WTC11 (cell line): ENCODE measurements around the gene WDR64. TPM values are rescaled to one million over a fixed set of nuclear protein-coding genes. Genes with fewer than 3 reads are reported as not detected.
"Not testable (repeated sequence)": the region's sequence is repeated elsewhere in the genome, so short reads cannot be mapped to it uniquely, and the experiment has no call there.

Experiments
- ATAC-seq: fragments of 200-7000 bp; cut with Tn5 transposase; 2 replicates; pipeline ENCODE4 v1.10.0; 2021; ENCODE audit warnings: mild to moderate bottlenecking, moderate library complexity
- CTCF ChIA-PET: fragments of 300-600 bp; sonication (Branson Sonifier 250); formaldehyde crosslinking; loops from one replicate; lab custom pipeline; 2021; ENCODE audit warnings: antibody characterized with exemption; lab: Charles Lee
- POLR2A ChIA-PET: fragments of 350-600 bp; sonication (Branson Sonifier 250); formaldehyde crosslinking; loops from one replicate; lab custom pipeline; 2021; ENCODE audit warnings: antibody characterized with exemption; lab: Charles Lee
- DNase-seq: peaks from one replicate; pipeline ENCODE4 v3.0.0; 2021; ENCODE audit warnings: low spot score
- H3K27ac Mint-ChIP-seq: 2 replicates; pipeline ENCODE4 v1.8.0; 2021; ENCODE audit warnings: mixed read lengths
- H3K27me3 Mint-ChIP-seq: 2 replicates; pipeline ENCODE4 v1.8.0; 2021; ENCODE audit warnings: low read depth, mild to moderate bottlenecking, moderate library complexity, mixed read lengths
- H3K36me3 Mint-ChIP-seq: 2 replicates; pipeline ENCODE4 v1.8.0; 2021; ENCODE audit warnings: mixed read lengths
- H3K4me1 Mint-ChIP-seq: 2 replicates; pipeline ENCODE4 v1.8.0; 2022; ENCODE audit warnings: mixed read lengths
- H3K4me3 Mint-ChIP-seq: 2 replicates; pipeline ENCODE4 v1.8.0; 2021; ENCODE audit warnings: mild to moderate bottlenecking, moderate library complexity, mixed read lengths
- H3K9me3 Mint-ChIP-seq: 2 replicates; pipeline ENCODE4 v1.8.0; 2021; ENCODE audit warnings: mixed read lengths
- ELF4 ChIP-seq: sonication (generic); formaldehyde crosslinking; IDR thresholded peaks from 2 replicates; pipeline ENCODE4 v1.8.1; 2022; ENCODE audit warnings: low read depth, mild to moderate bottlenecking, moderate library complexity, missing genetic modification reagents
- FOXP1 ChIP-seq: sonication (generic); formaldehyde crosslinking; IDR thresholded peaks from 2 replicates; pipeline ENCODE4 v1.8.0; 2022; ENCODE audit warnings: missing genetic modification reagents, mild to moderate bottlenecking, moderate library complexity, borderline replicate concordance
- NFATC4 ChIP-seq: fragments of 250-450 bp; sonication (Bioruptor Pico); IDR thresholded peaks from 2 replicates; pipeline ENCODE4 v1.9.0; 2021; ENCODE audit warnings: mild to moderate bottlenecking
- NR2C2 ChIP-seq: sonication (generic); formaldehyde crosslinking; IDR thresholded peaks from 2 replicates; pipeline ENCODE4 v1.8.0; 2022; ENCODE audit warnings: mild to moderate bottlenecking, missing genetic modification reagents
- PRRX2 ChIP-seq: fragments of 250-450 bp; sonication (Bioruptor Pico); IDR thresholded peaks from 2 replicates; pipeline ENCODE4 v1.8.0; 2021; ENCODE audit warnings: mild to moderate bottlenecking
- ZMAT4 ChIP-seq: fragments of 250-450 bp; sonication (Bioruptor Pico); IDR thresholded peaks from 2 replicates; pipeline ENCODE4 v1.9.0; 2021; ENCODE audit warnings: mild to moderate bottlenecking
- ZNF281 ChIP-seq: sonication (generic); formaldehyde crosslinking; IDR thresholded peaks from 2 replicates; pipeline ENCODE4 v1.8.0; 2023; ENCODE audit warnings: mild to moderate bottlenecking, missing genetic modification reagents
- ZNF425 ChIP-seq: fragments of 250-450 bp; sonication (Bioruptor Pico); conservative IDR thresholded peaks from 2 replicates; pipeline ENCODE4 v1.9.0; 2021; ENCODE audit warnings: mild to moderate bottlenecking
- total RNA-seq: library from RNA; stranded (reverse); gene quantifications from 3 replicates; pipeline ENCODE4 v1.2.3, GENCODE V29; 2021
- TF ChIP-seq, protein P1 (sequence below): fragments of 250-450 bp; sonication (Bioruptor Pico); IDR thresholded peaks from 2 replicates; pipeline ENCODE4 v1.8.0; 2021; ENCODE audit warnings: mild to moderate bottlenecking
- TF ChIP-seq, protein P2 (sequence below): sonication (generic); formaldehyde crosslinking; IDR thresholded peaks from 2 replicates; pipeline ENCODE4 v1.8.1; 2022; ENCODE audit warnings: mild to moderate bottlenecking, moderate library complexity, missing genetic modification reagents
- TF ChIP-seq, protein P3 (sequence below): sonication (generic); formaldehyde crosslinking; IDR thresholded peaks from 2 replicates; pipeline ENCODE4 v1.8.1; 2023; ENCODE audit warnings: mild to moderate bottlenecking, missing genetic modification reagents, moderate library complexity
- TF ChIP-seq, protein P4 (sequence below): sonication (generic); formaldehyde crosslinking; IDR thresholded peaks from 2 replicates; pipeline ENCODE4 v1.8.1; 2022; ENCODE audit warnings: missing genetic modification reagents, borderline replicate concordance
- TF ChIP-seq, protein P5 (sequence below): sonication (generic); formaldehyde crosslinking; IDR thresholded peaks from 2 replicates; pipeline ENCODE4 v1.8.1; 2023; ENCODE audit warnings: mild to moderate bottlenecking, missing genetic modification reagents

The WDR64 gene
- total RNA-seq, 1 experiment from 2014 or later: not detected

DNA sequence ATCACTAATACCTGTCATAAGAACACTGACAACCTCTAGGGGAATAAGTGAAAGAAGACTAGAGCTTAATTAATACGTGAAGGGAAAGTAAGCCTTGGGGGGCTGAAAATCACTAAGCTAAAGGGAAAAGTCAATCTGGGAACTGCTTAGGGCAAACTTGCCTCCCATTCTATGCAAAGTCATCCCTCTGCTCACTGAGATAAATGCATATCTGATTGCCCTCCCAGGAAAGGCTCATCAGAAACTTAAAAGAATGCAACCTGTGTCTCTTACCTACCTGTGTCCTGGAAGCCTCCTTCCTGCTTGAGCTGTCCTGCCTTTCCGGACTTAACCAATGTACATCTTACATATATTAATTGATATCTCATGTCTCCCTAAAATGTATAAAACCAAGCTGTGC lies 81.8 kb downstream of the WDR64 start:
- no peaks in the 10 kb centered on the region for H3K9me3 Mint-ChIP-seq
- TF ChIP-seq, protein P1, sequence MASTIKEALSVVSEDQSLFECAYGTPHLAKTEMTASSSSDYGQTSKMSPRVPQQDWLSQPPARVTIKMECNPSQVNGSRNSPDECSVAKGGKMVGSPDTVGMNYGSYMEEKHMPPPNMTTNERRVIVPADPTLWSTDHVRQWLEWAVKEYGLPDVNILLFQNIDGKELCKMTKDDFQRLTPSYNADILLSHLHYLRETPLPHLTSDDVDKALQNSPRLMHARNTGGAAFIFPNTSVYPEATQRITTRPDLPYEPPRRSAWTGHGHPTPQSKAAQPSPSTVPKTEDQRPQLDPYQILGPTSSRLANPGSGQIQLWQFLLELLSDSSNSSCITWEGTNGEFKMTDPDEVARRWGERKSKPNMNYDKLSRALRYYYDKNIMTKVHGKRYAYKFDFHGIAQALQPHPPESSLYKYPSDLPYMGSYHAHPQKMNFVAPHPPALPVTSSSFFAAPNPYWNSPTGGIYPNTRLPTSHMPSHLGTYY (CRISPR knock-in tag): no peak
- TF ChIP-seq ZMAT4 (CRISPR knock-in tag): no peak
- no peak for TF ChIP-seq PRRX2 (CRISPR knock-in tag)
- POLR2A ChIA-PET: no interaction called here

GRCh38 chr1:241734533-241734932 lies 82.5 kb downstream of the WDR64 start:
- Mint-ChIP-seq H3K4me3 (no peak overlapping the region), H3K9me3 (no peaks in the 10 kb centered on the region), H3K4me1 (peaks cover 4% of the 10 kb centered on the region), H3K36me3 (no peaks in the 10 kb centered on the region), H3K27ac (no peak overlapping the region), H3K27me3 (no peaks in the 10 kb centered on the region)
- POLR2A ChIA-PET: no interaction called here
- DNase-seq (no peak), ATAC-seq (no peak)
- no peak for TF ChIP-seq FOXP1 (CRISPR knock-in tag)
- CTCF ChIA-PET: no interaction called here

More for the DNA sequence above, 81.8 kb downstream of the WDR64 start:
- ATAC-seq (no peak), DNase-seq (no peak)
- Mint-ChIP-seq H3K4me1 (peaks cover 4% of the 10 kb centered on the region), H3K27ac (no peak overlapping the region), H3K36me3 (no peaks in the 10 kb centered on the region), H3K27me3 (no peaks in the 10 kb centered on the region), H3K4me3 (no peak overlapping the region)
- CTCF ChIA-PET: no interaction called here

- H3K4me1 Mint-ChIP-seq, H3K4me3 Mint-ChIP-seq, H3K36me3 Mint-ChIP-seq, H3K9me3 Mint-ChIP-seq, H3K27me3 Mint-ChIP-seq, H3K27ac Mint-ChIP-seq, ATAC-seq, DNase-seq, POLR2A ChIA-PET: not testable (repeated sequence)
- CTCF ChIA-PET: interaction anchor here (1.0 kb wide), 1 partner anchor 125 kb away, joined by 3 read pairs; no protein-coding TSS in a partner anchor
These were observed 83.4 kb downstream of the WDR64 start for GRCh38 chr1:241735493-241735926.

DNA sequence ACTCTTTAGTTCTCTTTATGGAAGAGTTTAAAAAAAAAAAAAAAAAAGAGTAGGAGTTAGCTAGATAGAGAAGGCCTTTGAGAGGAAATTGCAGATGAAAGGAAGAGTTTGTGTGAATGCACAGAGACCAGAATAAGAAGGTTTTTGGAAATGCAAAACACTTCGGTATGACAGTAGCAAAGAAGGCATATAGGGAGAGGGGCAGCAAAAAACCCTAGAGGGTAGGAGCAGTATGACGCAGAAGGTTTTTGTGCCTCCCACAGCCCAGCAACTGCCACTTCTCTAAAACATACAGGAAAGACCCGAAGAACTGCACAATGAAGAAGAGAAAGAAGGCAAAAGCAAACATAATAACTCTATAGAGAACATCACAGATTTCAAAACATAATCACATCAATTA lies 84.3 kb downstream of the WDR64 start:
- no peak overlapping the region for H3K4me3 Mint-ChIP-seq
- peak; percentile 85 for ATAC-seq
- POLR2A ChIA-PET: no interaction called here
- H3K27me3 Mint-ChIP-seq: no peaks in the 10 kb centered on the region
- H3K9me3 Mint-ChIP-seq: no peaks in the 10 kb centered on the region
- no peak for TF ChIP-seq ZNF425
- TF ChIP-seq ZNF281 (CRISPR knock-in tag): no peak
- no peak for TF ChIP-seq NR2C2 (CRISPR knock-in tag)
- TF ChIP-seq, protein P2, sequence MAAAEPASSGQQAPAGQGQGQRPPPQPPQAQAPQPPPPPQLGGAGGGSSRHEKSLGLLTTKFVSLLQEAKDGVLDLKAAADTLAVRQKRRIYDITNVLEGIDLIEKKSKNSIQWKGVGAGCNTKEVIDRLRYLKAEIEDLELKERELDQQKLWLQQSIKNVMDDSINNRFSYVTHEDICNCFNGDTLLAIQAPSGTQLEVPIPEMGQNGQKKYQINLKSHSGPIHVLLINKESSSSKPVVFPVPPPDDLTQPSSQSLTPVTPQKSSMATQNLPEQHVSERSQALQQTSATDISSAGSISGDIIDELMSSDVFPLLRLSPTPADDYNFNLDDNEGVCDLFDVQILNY (CRISPR knock-in tag): no peak
- TF ChIP-seq, protein P3, sequence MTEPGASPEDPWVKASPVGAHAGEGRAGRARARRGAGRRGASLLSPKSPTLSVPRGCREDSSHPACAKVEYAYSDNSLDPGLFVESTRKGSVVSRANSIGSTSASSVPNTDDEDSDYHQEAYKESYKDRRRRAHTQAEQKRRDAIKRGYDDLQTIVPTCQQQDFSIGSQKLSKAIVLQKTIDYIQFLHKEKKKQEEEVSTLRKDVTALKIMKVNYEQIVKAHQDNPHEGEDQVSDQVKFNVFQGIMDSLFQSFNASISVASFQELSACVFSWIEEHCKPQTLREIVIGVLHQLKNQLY (CRISPR knock-in tag): no peak
- TF ChIP-seq, protein P4, sequence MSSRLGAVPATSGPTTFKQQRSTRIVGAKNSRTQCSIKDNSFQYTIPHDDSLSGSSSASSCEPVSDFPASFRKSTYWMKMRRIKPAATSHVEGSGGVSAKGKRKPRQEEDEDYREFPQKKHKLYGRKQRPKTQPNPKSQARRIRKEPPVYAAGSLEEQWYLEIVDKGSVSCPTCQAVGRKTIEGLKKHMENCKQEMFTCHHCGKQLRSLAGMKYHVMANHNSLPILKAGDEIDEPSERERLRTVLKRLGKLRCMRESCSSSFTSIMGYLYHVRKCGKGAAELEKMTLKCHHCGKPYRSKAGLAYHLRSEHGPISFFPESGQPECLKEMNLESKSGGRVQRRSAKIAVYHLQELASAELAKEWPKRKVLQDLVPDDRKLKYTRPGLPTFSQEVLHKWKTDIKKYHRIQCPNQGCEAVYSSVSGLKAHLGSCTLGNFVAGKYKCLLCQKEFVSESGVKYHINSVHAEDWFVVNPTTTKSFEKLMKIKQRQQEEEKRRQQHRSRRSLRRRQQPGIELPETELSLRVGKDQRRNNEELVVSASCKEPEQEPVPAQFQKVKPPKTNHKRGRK (CRISPR knock-in tag): no peak
- no peak for TF ChIP-seq ELF4 (CRISPR knock-in tag)
- no peak for TF ChIP-seq NFATC4 (CRISPR knock-in tag)
- TF ChIP-seq, protein P5, sequence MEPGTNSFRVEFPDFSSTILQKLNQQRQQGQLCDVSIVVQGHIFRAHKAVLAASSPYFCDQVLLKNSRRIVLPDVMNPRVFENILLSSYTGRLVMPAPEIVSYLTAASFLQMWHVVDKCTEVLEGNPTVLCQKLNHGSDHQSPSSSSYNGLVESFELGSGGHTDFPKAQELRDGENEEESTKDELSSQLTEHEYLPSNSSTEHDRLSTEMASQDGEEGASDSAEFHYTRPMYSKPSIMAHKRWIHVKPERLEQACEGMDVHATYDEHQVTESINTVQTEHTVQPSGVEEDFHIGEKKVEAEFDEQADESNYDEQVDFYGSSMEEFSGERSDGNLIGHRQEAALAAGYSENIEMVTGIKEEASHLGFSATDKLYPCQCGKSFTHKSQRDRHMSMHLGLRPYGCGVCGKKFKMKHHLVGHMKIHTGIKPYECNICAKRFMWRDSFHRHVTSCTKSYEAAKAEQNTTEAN (CRISPR knock-in tag): no peak
- TF ChIP-seq, all 79 proteins: peak for 0
- Mint-ChIP-seq H3K27ac (no peak overlapping the region), H3K4me1 (peaks cover 4% of the 10 kb centered on the region), H3K36me3 (no peaks in the 10 kb centered on the region)
- CTCF ChIA-PET: no interaction called here
- DNase-seq: no peak
